C4-2B (cell line): Measurements from ENCODE around the gene PRICKLE1.

Source experiments
- H3K27ac ChIP-seq: fragments of 450-650 bp; 2 replicates; pipeline ENCODE4 v1.5.1; 2017
- CTCF ChIP-seq: fragments of 450-650 bp; conservative IDR thresholded peaks from 2 replicates; pipeline ENCODE4 v1.5.1; 2017; ENCODE audit warnings: mild to moderate bottlenecking
- ZFX ChIP-seq: fragments of 450-650 bp; IDR thresholded peaks from 2 replicates; pipeline ENCODE4 v1.6.1; 2017

PRICKLE1 gene

GRCh38 chr12:42458575-42458974, 131.0 kb downstream of the PRICKLE1 start:
- TF ChIP-seq CTCF (no peak), ZFX (no peak)
- no peak overlapping the region for H3K27ac ChIP-seq

DNA sequence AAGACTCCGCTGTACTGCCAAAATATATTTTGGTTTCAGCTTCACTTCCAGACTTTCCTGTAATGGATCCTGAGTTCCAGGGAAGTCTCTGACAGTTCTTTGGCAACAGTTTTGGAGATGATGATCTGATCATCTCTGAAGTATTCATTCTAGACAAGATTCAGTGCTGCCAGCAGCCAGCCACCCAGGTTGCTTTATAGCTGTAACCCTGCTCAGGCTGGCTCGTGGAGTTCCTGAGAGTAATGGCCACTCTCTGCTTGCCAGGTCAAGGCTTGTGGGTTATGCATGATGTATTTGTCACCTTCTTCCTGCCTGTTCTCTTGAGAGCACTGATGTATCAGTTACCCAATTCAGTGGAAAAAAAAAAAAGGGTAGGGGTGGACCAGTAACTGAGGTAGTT, 139.3 kb downstream of the PRICKLE1 start:
- H3K27ac ChIP-seq = no peak overlapping the region
- no peak for TF ChIP-seq CTCF
- TF ChIP-seq ZFX = no peak

- H3K27ac ChIP-seq = no peak overlapping the region
- no peak for TF ChIP-seq ZFX
- no peak for TF ChIP-seq CTCF
These were observed 140.7 kb downstream of the PRICKLE1 start for GRCh38 chr12:42448841-42449240.

DNA sequence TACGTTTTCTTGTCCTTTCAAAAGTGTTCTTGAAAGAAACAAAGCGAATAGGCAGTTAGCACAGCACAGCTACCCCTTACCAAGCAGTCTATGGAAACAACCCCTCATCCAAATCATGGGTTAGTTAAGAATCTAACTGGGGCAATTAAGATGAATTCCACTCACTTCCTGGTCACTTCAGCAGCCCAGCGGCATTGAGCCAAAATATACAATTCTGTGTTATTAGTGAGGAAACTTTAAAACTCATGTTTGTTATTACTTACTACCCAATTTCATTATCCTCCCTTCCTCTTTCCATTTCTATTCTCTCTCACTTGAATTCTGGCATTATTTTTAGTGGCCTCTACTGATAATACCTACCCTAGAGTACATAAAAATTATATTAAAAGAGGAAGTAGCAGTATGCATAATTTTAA, 142.2 kb downstream of the PRICKLE1 start:
- no peak overlapping the region for H3K27ac ChIP-seq
- TF ChIP-seq ZFX = no peak
- TF ChIP-seq CTCF = no peak

DNA sequence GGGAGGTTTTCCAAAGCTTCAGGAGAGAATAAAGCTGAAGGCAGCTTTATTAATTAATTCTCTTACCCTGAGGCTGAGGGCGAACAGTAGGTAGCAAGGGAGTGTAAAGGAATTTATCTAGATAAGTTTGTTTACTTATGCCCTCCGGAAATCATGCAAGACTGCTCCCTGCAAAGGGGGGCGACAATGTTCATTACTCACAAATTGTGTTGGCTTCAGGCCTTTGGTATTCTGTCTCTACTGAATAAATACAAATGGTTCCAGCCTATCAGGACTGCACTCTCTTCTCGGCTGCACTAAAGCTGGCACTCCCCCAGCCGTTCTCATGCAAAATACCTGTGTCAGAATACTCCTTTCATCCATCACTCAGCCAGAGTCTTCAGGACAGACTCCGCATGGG, 142.8 kb downstream of the PRICKLE1 start:
- no peak for TF ChIP-seq ZFX
- TF ChIP-seq CTCF = no peak
- no peak overlapping the region for H3K27ac ChIP-seq

GRCh38 chr12:42445891-42446290, 143.7 kb downstream of the PRICKLE1 start:
- no peak overlapping the region for H3K27ac ChIP-seq
- TF ChIP-seq ZFX (no peak), CTCF (no peak)

DNA sequence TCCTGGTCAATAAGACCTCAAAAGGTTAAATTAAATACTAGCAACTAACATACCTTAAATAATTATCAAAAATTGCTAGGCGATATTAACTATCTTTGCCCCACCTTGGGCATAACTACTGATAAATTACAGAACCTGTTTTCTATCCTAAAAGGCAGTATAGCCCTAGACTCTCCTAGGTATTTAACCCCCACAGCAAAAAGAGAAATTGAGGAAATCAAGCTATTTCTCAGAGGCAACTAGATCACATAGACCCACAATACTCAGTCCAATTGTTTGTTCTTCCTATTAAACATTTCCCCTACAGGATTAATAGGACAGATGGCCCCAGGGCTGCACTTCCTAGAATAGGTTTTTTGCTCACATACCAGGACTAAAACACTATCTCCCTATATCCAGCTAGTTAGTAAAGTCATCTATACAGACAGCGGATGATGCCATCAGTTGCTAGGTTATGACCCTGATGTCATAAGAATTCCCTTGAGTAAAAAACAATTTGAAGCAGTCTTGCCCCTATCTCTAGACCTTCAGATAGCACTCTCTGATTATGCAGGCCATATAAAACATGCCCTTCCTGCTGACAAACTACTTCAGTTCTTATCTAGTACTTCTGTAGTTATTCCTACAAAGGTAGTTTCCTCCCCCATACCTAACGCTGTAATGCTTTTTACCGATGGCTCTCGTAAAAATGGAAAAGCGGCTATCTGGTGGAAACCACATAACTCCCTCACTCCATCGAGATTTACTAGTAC, 145.2 kb downstream of the PRICKLE1 start:
- no peak overlapping the region for H3K27ac ChIP-seq
- TF ChIP-seq ZFX (no peak), CTCF (no peak)
